K562 treated with DMSO at 1 percent for 12 hours (cell line): ENCODE results near the gene BSND. TPM values are rescaled to one million over a fixed set of nuclear protein-coding genes. Genes with fewer than 3 reads are reported as not detected.

ENCODE experiments used
- total RNA-seq: library from RNA; unstranded; fragments of 300-600 nt; gene quantifications from 2 replicates; pipeline ENCODE4 v1.2.3, GENCODE V29; 2022; ENCODE audit not compliant: insufficient read depth

Gene BSND
- not detected in 2 replicates for total RNA-seq

GRCh38 chr1:54998677-54999076, at the start of gene BSND:
Gene BSND, plus strand, starts transcription at chr1:54998933. Its CDS starts 254 bp downstream, at chr1:54999187.

GRCh38 chr1:54980528-54981241, 18.0 kb upstream of the BSND start, which contains the start of gene TMEM61:
Gene TMEM61, plus strand, starts transcription at chr1:54980628. Its CDS starts 438 bp downstream, at chr1:54981066.

GRCh38 chr1:55039342-55040082, 40.8 kb downstream of the BSND start, which contains the start of gene PCSK9:
Gene PCSK9, plus strand, starts transcription at chr1:55039548. Its CDS starts 290 bp downstream, at chr1:55039838.

Other genes with a start within 250 kb of the BSND start
- gene PARS2, start 234.4 kb upstream of the BSND start, total RNA-seq, result 6.7 and 9.7 TPM in 2 replicates
- gene TTC22, start 197.6 kb upstream of the BSND start, total RNA-seq, result 0.17 TPM in 1 of 2 replicates, not detected in the other
- gene DHCR24, start 111.7 kb upstream of the BSND start, total RNA-seq, result 44.0 and 103 TPM in 2 replicates
- gene TMEM61, start 18.3 kb upstream of the BSND start, total RNA-seq, result not detected in 2 replicates
- 32.8 and 58.2 TPM in 2 replicates for gene PCSK9, start 40.6 kb downstream of the BSND start, total RNA-seq
- gene USP24, start 216.4 kb downstream of the BSND start, total RNA-seq, result 4.6 and 18.0 TPM in 2 replicates